Testis (tissue), 2 donors: ENCODE measurements around the gene CUX1.
"Not testable (repeated sequence)": the region's sequence is repeated elsewhere in the genome, so short reads cannot be mapped to it uniquely, and the experiment has no call there.

ENCODE experiments used
- POLR2A ChIP-seq: fragments of 450-650 bp; IDR thresholded peaks from one replicate; pipeline ENCODE4 v1.6.1; 2017; ENCODE audit warnings: antibody characterized with exemption, mild to moderate bottlenecking, moderate library complexity
- TF ChIP-seq, protein P1 (sequence below), 3 experiments: fragments of 450-650 bp in 2 of 3; fragments of 200-600 bp in 1 of 3; sonication (generic) in 1 of 3; IDR thresholded peaks; one replicate each; pipeline ENCODE4 v1.5.1; 2016 to 2019; ENCODE audit warnings: antibody characterized with exemption in 3 of 3, mild to moderate bottlenecking in 2 of 3, moderate library complexity in 1 of 3

DNA sequence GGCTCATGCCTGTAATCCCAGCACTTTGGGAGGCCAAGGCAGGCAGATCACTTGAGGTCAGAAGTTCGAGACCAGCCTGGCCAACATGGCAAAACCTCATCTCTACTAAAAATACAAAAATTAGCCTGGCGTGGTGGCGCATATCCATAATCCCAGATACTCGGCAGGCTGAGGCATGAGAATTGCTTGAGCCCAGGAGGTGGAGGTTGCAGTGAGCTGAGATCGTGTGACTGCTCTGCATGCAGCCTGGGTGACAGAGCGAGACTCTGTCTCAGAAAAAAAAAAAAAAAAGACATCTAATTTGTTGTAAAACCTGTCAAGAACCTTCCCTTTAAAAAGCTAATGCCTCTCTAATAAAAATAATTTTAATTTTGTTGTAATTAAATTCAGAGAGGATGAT is 5.2 kb downstream of the CUX1 start:
- TF ChIP-seq, protein P1, sequence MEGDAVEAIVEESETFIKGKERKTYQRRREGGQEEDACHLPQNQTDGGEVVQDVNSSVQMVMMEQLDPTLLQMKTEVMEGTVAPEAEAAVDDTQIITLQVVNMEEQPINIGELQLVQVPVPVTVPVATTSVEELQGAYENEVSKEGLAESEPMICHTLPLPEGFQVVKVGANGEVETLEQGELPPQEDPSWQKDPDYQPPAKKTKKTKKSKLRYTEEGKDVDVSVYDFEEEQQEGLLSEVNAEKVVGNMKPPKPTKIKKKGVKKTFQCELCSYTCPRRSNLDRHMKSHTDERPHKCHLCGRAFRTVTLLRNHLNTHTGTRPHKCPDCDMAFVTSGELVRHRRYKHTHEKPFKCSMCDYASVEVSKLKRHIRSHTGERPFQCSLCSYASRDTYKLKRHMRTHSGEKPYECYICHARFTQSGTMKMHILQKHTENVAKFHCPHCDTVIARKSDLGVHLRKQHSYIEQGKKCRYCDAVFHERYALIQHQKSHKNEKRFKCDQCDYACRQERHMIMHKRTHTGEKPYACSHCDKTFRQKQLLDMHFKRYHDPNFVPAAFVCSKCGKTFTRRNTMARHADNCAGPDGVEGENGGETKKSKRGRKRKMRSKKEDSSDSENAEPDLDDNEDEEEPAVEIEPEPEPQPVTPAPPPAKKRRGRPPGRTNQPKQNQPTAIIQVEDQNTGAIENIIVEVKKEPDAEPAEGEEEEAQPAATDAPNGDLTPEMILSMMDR (IDR thresholded peaks at IDR 0.05) = not testable (repeated sequence)
- not testable (repeated sequence) for TF ChIP-seq POLR2A
